ENCODE measurements around the gene NGFR.
A peak's percentile ranks its signal among the peaks of the same experiment; 100 is the strongest.

NGFR gene

GRCh38 chr17:49518346-49519078, 23.4 kb downstream of the NGFR start:
- DNase-seq, result no peak

- no peak for DNase-seq
These were observed 24.7 kb downstream of the NGFR start for GRCh38 chr17:49519781-49520180.

- DNase-seq, result no peak
These were observed 25.4 kb downstream of the NGFR start for GRCh38 chr17:49520386-49521087.

- no peak for DNase-seq
These were observed 26.0 kb downstream of the NGFR start for GRCh38 chr17:49521088-49521450.

- DNase-seq, result no peak
These were observed 26.6 kb downstream of the NGFR start for GRCh38 chr17:49521471-49522356.

GRCh38 chr17:49522357-49522890, 27.3 kb downstream of the NGFR start:
- no peak for DNase-seq

GRCh38 chr17:49523196-49523595, 28.1 kb downstream of the NGFR start:
- no peak for DNase-seq

GRCh38 chr17:49523706-49524472, 28.8 kb downstream of the NGFR start:
- peak in 2 of 4 experiments; percentile 6 to 39 for DNase-seq

- DNase-seq, result no peak
These were observed 29.6 kb downstream of the NGFR start for GRCh38 chr17:49524473-49525359.

GRCh38 chr17:49525831-49526741, 31.0 kb downstream of the NGFR start:
- no peak for DNase-seq

GRCh38 chr17:49527927-49528651, 33.0 kb downstream of the NGFR start:
- DNase-seq, result no peak

GRCh38 chr17:49528966-49529365, 33.9 kb downstream of the NGFR start:
- DNase-seq, result no peak

GRCh38 chr17:49530118-49530517, 35.0 kb downstream of the NGFR start:
- DNase-seq, result no peak

- DNase-seq, result no peak
These were observed 48.8 kb downstream of the NGFR start for GRCh38 chr17:49543860-49544259.

GRCh38 chr17:49545007-49545660, 50.0 kb downstream of the NGFR start:
- DNase-seq, result no peak

- no peak for DNase-seq
These were observed 50.9 kb downstream of the NGFR start for GRCh38 chr17:49545806-49546545.

GRCh38 chr17:49546546-49547535, 51.7 kb downstream of the NGFR start:
- no peak for DNase-seq
